Stimulated activated CD8-positive, alpha-beta memory T cell treated with anti-CD3 and anti-CD28 coated beads, Interleukin-12 subunit alpha, Interleukin-12 subunit beta, amount 100 ng/mL, for 24 hours (primary cell): Measurements from ENCODE around the gene IP6K3.

Experiments
- DNase-seq: peaks from one replicate; pipeline ENCODE4 v3.0.0-alpha.2; 2020; ENCODE audit errors: extremely low read depth

Gene IP6K3

GRCh38 chr6:33777398-33778388 is 31.0 kb upstream of the IP6K3 start:
- no peak for DNase-seq

GRCh38 chr6:33776764-33777163 is 30.1 kb upstream of the IP6K3 start:
- DNase-seq, result no peak

GRCh38 chr6:33776186-33776585 is 29.5 kb upstream of the IP6K3 start:
- DNase-seq, result no peak

GRCh38 chr6:33774774-33775173 is 28.1 kb upstream of the IP6K3 start:
- DNase-seq, result no peak

- DNase-seq, result no peak
Observed at GRCh38 chr6:33772902-33773472, 26.3 kb upstream of the IP6K3 start.

- no peak for DNase-seq
Observed at GRCh38 chr6:33772082-33772830, 25.6 kb upstream of the IP6K3 start.

- DNase-seq, result no peak
Observed at GRCh38 chr6:33771146-33772081, 24.7 kb upstream of the IP6K3 start.

- no peak for DNase-seq
Observed at GRCh38 chr6:33770833-33771145, 24.1 kb upstream of the IP6K3 start.

GRCh38 chr6:33770124-33770832 is 23.6 kb upstream of the IP6K3 start:
- DNase-seq, result no peak

- DNase-seq, result no peak
Observed at GRCh38 chr6:33769248-33769821, 22.6 kb upstream of the IP6K3 start.

GRCh38 chr6:33768644-33769120 is 22.0 kb upstream of the IP6K3 start:
- DNase-seq, result peak; percentile 38

GRCh38 chr6:33766921-33767907 is 20.5 kb upstream of the IP6K3 start:
- DNase-seq, result no peak

GRCh38 chr6:33765368-33765767 is 18.7 kb upstream of the IP6K3 start:
- DNase-seq, result no peak

- DNase-seq, result no peak
Observed at GRCh38 chr6:33764036-33764435, 17.3 kb upstream of the IP6K3 start.

- DNase-seq, result no peak
Observed at GRCh38 chr6:33763483-33763882, 16.8 kb upstream of the IP6K3 start.

- no peak for DNase-seq
Observed at GRCh38 chr6:33762713-33763112, 16.0 kb upstream of the IP6K3 start.

GRCh38 chr6:33761922-33762629 is 15.4 kb upstream of the IP6K3 start:
- DNase-seq, result no peak

GRCh38 chr6:33761581-33761921 is 14.8 kb upstream of the IP6K3 start:
- no peak for DNase-seq
